Prostate gland (tissue), 2 donors: ENCODE measurements around the gene DNAH10. TPM values are rescaled to one million over a fixed set of nuclear protein-coding genes. Genes with fewer than 3 reads are reported as not detected.

Source experiments
- DNase-seq: peaks from one replicate; pipeline ENCODE4 v3.0.0-alpha.2; 2019; ENCODE audit warnings: low spot score
- H3K27ac ChIP-seq, 2 donors: fragments of 200-600 bp; sonication (generic); 2 replicates each; pipeline ENCODE4 v1.5.1; 2017 to 2019
- H3K27me3 ChIP-seq: fragments of 200-600 bp; sonication (generic); replicated peaks from 2 replicates; pipeline ENCODE4 v1.5.1; 2019; ENCODE audit not compliant: insufficient read depth
- H3K36me3 ChIP-seq, 2 donors: fragments of 200-600 bp; sonication (generic); 1 replicate in 1 of 2; 2 replicates in 1 of 2; pipeline versions ENCODE4 v1.5.1 to v1.8.1; 2017 to 2019
- H3K4me1 ChIP-seq: fragments of 200-600 bp; sonication (generic); replicated peaks from 2 replicates; pipeline ENCODE4 v1.5.1; 2019
- H3K4me3 ChIP-seq, 2 donors: fragments of 200-600 bp; sonication (generic); 2 replicates each; pipeline ENCODE4 v1.5.1; 2017 to 2019
- H3K9me3 ChIP-seq: fragments of 200-600 bp; sonication (generic); 2 replicates; pipeline ENCODE4 v1.5.1; 2017
- CTCF ChIP-seq, 4 experiments: fragments of 200-600 bp in 2 of 4; fragments of 450-650 bp in 2 of 4; sonication (generic) in 2 of 4; IDR thresholded peaks; 1 replicate in 3 of 4; 2 replicates in 1 of 4; pipeline ENCODE4 v1.5.1; 2016 to 2019; ENCODE audit warnings: antibody characterized with exemption in 4 of 4, mild to moderate bottlenecking in 2 of 4, moderate library complexity in 2 of 4
- POLR2A ChIP-seq: fragments of 450-650 bp; IDR thresholded peaks from one replicate; pipeline ENCODE4 v1.6.1; 2016; ENCODE audit warnings: antibody characterized with exemption, mild to moderate bottlenecking
- POLR2AphosphoS5 ChIP-seq: sonication (generic); formaldehyde crosslinking; IDR thresholded peaks from one replicate; pipeline ENCODE4 v1.6.1; 2017; ENCODE audit warnings: antibody characterized with exemption
- WGBS: methylation state at CpG from one replicate; pipeline ENCODE4 v1.1.5; 2018; 5-methylcytosine and 5-hydroxymethylcytosine counted together
- intact Hi-C: fragments of 100-400 bp; cut with DNase I; formaldehyde crosslinking; loops from one replicate; pipeline ENCODE4 v1.14.2; 2022
- total RNA-seq, 2 donors: library from RNA; depleted of rRNA; stranded (reverse); fragments of >200 nt; gene quantifications; one replicate each; pipeline ENCODE4 v1.1.0, GENCODE V29; 2016

DNAH10 gene
- total RNA-seq, 2 donors from 2014 or later: 0.68 to 7.9 TPM

GRCh38 chr12:123940627-123940966 lies 178.5 kb downstream of the DNAH10 start:
- no peak for TF ChIP-seq POLR2A
- no peak for TF ChIP-seq POLR2AphosphoS5
- TF ChIP-seq CTCF (IDR thresholded peaks at IDR 0.05): no peak
- intact Hi-C loops: no loop called here
- Histone ChIP-seq H3K9me3 (no peaks in the 10 kb centered on the region), H3K4me3 (no peak overlapping the region), H3K36me3 (peaks cover 0 to 3% of the 10 kb centered on the region in 2 donors), H3K4me1 (no peaks in the 10 kb centered on the region), H3K27ac (no peak overlapping the region), H3K27me3 (no peaks in the 10 kb centered on the region)
- WGBS: 97% methylated on average over 9 of the region's 9 CpGs
- no peak for DNase-seq

GRCh38 chr12:123941000-123941399 lies 178.9 kb downstream of the DNAH10 start:
- 93% methylated on average over 9 of the region's 9 CpGs for WGBS
- intact Hi-C loops: no loop called here
- Histone ChIP-seq H3K27ac (no peak overlapping the region), H3K27me3 (no peaks in the 10 kb centered on the region), H3K4me1 (no peaks in the 10 kb centered on the region), H3K4me3 (no peak overlapping the region), H3K9me3 (no peaks in the 10 kb centered on the region), H3K36me3 (peaks cover 0 to 3% of the 10 kb centered on the region in 2 donors)
- TF ChIP-seq POLR2AphosphoS5 (no peak), POLR2A (no peak), CTCF (IDR thresholded peaks at IDR 0.05) (no peak)
- DNase-seq: no peak

- Histone ChIP-seq H3K36me3 (peaks cover 0 to 3% of the 10 kb centered on the region in 2 donors), H3K9me3 (no peaks in the 10 kb centered on the region), H3K4me1 (no peaks in the 10 kb centered on the region), H3K27me3 (no peaks in the 10 kb centered on the region), H3K27ac (no peak overlapping the region), H3K4me3 (no peak overlapping the region)
- no peak for DNase-seq
- WGBS: 93% methylated on average over 13 of the region's 13 CpGs
- no peak for TF ChIP-seq CTCF (IDR thresholded peaks at IDR 0.05)
- no peak for TF ChIP-seq POLR2A
- TF ChIP-seq POLR2AphosphoS5: no peak
- intact Hi-C loops: no loop called here
These were observed 179.6 kb downstream of the DNAH10 start for GRCh38 chr12:123941624-123942237.

- Histone ChIP-seq H3K36me3 (peaks cover 0 to 3% of the 10 kb centered on the region in 2 donors), H3K9me3 (no peaks in the 10 kb centered on the region), H3K4me3 (no peak overlapping the region), H3K27ac (no peak overlapping the region), H3K4me1 (no peaks in the 10 kb centered on the region), H3K27me3 (no peaks in the 10 kb centered on the region)
- WGBS: 93% methylated on average over 10 of the region's 10 CpGs
- no peak for TF ChIP-seq CTCF (IDR thresholded peaks at IDR 0.05)
- no peak for TF ChIP-seq POLR2A
- TF ChIP-seq POLR2AphosphoS5: no peak
- DNase-seq: no peak
- intact Hi-C loops: no loop called here
These were observed 180.1 kb downstream of the DNAH10 start for GRCh38 chr12:123942238-123942653.

- intact Hi-C loops: no loop called here
- no peaks in the 10 kb centered on the region for H3K27me3 ChIP-seq
- no peak for TF ChIP-seq CTCF (IDR thresholded peaks at IDR 0.05)
- TF ChIP-seq POLR2A: no peak
- TF ChIP-seq POLR2AphosphoS5: no peak
- H3K4me3 ChIP-seq: no peak overlapping the region
- no peak for DNase-seq
- H3K36me3 ChIP-seq: peaks cover 0 to 3% of the 10 kb centered on the region in 2 donors
- no peaks in the 10 kb centered on the region for H3K4me1 ChIP-seq
- H3K27ac ChIP-seq: no peak overlapping the region
- 94% methylated on average over 16 of the region's 16 CpGs for WGBS
- H3K9me3 ChIP-seq: no peaks in the 10 kb centered on the region
These were observed 181.0 kb downstream of the DNAH10 start for GRCh38 chr12:123942911-123943648.
